MM.1S (cell line): ENCODE measurements around the gene SLC25A26.

ENCODE experiments used
- DNase-seq: peaks from one replicate; pipeline ENCODE4 v3.0.0-alpha.2; 2015
- H2AFZ ChIP-seq: fragments of 300-600 bp; sonication (generic); 2 replicates; pipeline ENCODE4 v1.6.0; 2016; ENCODE audit warnings: antibody characterized with exemption, low read length
- H3F3A ChIP-seq: fragments of 300-600 bp; sonication (generic); 2 replicates; pipeline ENCODE4 v1.6.1; 2016; ENCODE audit warnings: mild to moderate bottlenecking, antibody characterized with exemption, low read length, moderate library complexity, mixed read lengths; ENCODE audit not compliant: insufficient read depth
- H3K27ac ChIP-seq: fragments of 300-600 bp; sonication (generic); 2 replicates; pipeline ENCODE4 v1.5.1; 2016; ENCODE audit warnings: mild to moderate bottlenecking, low read length
- H3K27me3 ChIP-seq: fragments of 300-600 bp; sonication (generic); replicated peaks from 2 replicates; pipeline ENCODE4 v1.6.0; 2016; ENCODE audit warnings: low read length; ENCODE audit not compliant: insufficient read depth
- H3K36me3 ChIP-seq: fragments of 300-600 bp; sonication (generic); replicated peaks from 2 replicates; pipeline ENCODE4 v1.6.1; 2016; ENCODE audit warnings: mild to moderate bottlenecking, low read length, mixed read lengths; ENCODE audit not compliant: insufficient read depth
- H3K4me1 ChIP-seq: fragments of 300-600 bp; sonication (generic); 2 replicates; pipeline ENCODE4 v1.6.1; 2016; ENCODE audit warnings: low read length, mixed read lengths
- H3K4me2 ChIP-seq: fragments of 300-600 bp; sonication (generic); 2 replicates; pipeline ENCODE4 v1.6.0; 2016; ENCODE audit warnings: low read depth, low read length
- H3K4me3 ChIP-seq: fragments of 300-600 bp; sonication (generic); 2 replicates; pipeline ENCODE4 v1.5.1; 2016; ENCODE audit warnings: low read length, mixed read lengths
- H3K79me2 ChIP-seq: fragments of 300-600 bp; sonication (generic); 2 replicates; pipeline ENCODE4 v1.6.1; 2016; ENCODE audit warnings: mixed run types, low read length, mixed read lengths
- H3K9ac ChIP-seq: fragments of 300-600 bp; sonication (generic); 2 replicates; pipeline ENCODE4 v1.6.1; 2016; ENCODE audit warnings: low read length, mixed read lengths
- H3K9me2 ChIP-seq: fragments of 300-600 bp; sonication (generic); replicated peaks from 2 replicates; pipeline ENCODE4 v1.6.1; 2016; ENCODE audit warnings: mild to moderate bottlenecking, low read length, mixed read lengths; ENCODE audit not compliant: insufficient read depth
- H3K9me3 ChIP-seq: fragments of 300-600 bp; sonication (generic); replicated peaks from 2 replicates; pipeline ENCODE4 v1.6.1; 2016; ENCODE audit warnings: mild to moderate bottlenecking, low read length, mixed read lengths; ENCODE audit not compliant: insufficient read depth
- H4K20me1 ChIP-seq: fragments of 300-600 bp; sonication (generic); 2 replicates; pipeline ENCODE4 v1.6.1; 2016; ENCODE audit warnings: mild to moderate bottlenecking, low read length, moderate library complexity, mixed read lengths; ENCODE audit not compliant: insufficient read depth
- CTCF ChIP-seq: fragments of 300-600 bp; sonication (generic); IDR thresholded peaks from 2 replicates; pipeline ENCODE4 v1.5.1; 2016; ENCODE audit warnings: antibody characterized with exemption, low read length, mixed read lengths
- EZH2 ChIP-seq: fragments of 300-600 bp; sonication (generic); optimal IDR thresholded peaks from 2 replicates; pipeline ENCODE3; 2017; ENCODE audit warnings: low read depth, mild to moderate bottlenecking, antibody characterized with exemption, low read length, mixed read lengths
- EZH2phosphoT487 ChIP-seq: fragments of 300-600 bp; sonication (generic); IDR thresholded peaks from 2 replicates; pipeline ENCODE4 v1.6.1; 2018; ENCODE audit warnings: antibody characterized with exemption, low read length

Gene SLC25A26

GRCh38 chr3:66401157-66401550, 180.4 kb downstream of the SLC25A26 start:
- no peak overlapping the region for H2AFZ ChIP-seq
- H3F3A ChIP-seq = no peaks in the 10 kb centered on the region
- no peaks in the 10 kb centered on the region for H3K9me2 ChIP-seq
- H3K9ac ChIP-seq = no peak overlapping the region
- H4K20me1 ChIP-seq = no peaks in the 10 kb centered on the region
- no peak overlapping the region for H3K4me2 ChIP-seq
- no peak for DNase-seq
- H3K79me2 ChIP-seq = 0 out of 2 replicates have a peak, but pooled peaks cover 3% of the 10 kb centered on the region
- no peaks in the 10 kb centered on the region for H3K36me3 ChIP-seq
- H3K4me1 ChIP-seq = no peaks in the 10 kb centered on the region
- TF ChIP-seq CTCF = no peak
- no peak for TF ChIP-seq EZH2phosphoT487
- TF ChIP-seq EZH2 = no peak
- no peak overlapping the region for H3K27ac ChIP-seq
- H3K4me3 ChIP-seq = no peak overlapping the region
- H3K9me3 ChIP-seq = no peaks in the 10 kb centered on the region
- H3K27me3 ChIP-seq = no peaks in the 10 kb centered on the region

- no peak overlapping the region for H3K4me2 ChIP-seq
- H3K79me2 ChIP-seq = 0 out of 2 replicates have a peak, but pooled peaks cover 6% of the 10 kb centered on the region
- H3K36me3 ChIP-seq = no peaks in the 10 kb centered on the region
- no peaks in the 10 kb centered on the region for H4K20me1 ChIP-seq
- no peaks in the 10 kb centered on the region for H3K9me2 ChIP-seq
- no peak overlapping the region for H3K4me3 ChIP-seq
- H2AFZ ChIP-seq = no peak overlapping the region
- H3F3A ChIP-seq = no peaks in the 10 kb centered on the region
- TF ChIP-seq CTCF = no peak
- no peak for TF ChIP-seq EZH2
- no peak for TF ChIP-seq EZH2phosphoT487
- no peak overlapping the region for H3K27ac ChIP-seq
- no peaks in the 10 kb centered on the region for H3K27me3 ChIP-seq
- DNase-seq = no peak
- H3K4me1 ChIP-seq = no peaks in the 10 kb centered on the region
- no peak overlapping the region for H3K9ac ChIP-seq
- H3K9me3 ChIP-seq = no peaks in the 10 kb centered on the region
Observed at GRCh38 chr3:66401675-66402491, 181.1 kb downstream of the SLC25A26 start.

GRCh38 chr3:66402596-66403290, 181.9 kb downstream of the SLC25A26 start:
- H3K27me3 ChIP-seq = no peaks in the 10 kb centered on the region
- TF ChIP-seq EZH2phosphoT487 (no peak), EZH2 (no peak), CTCF (no peak)
- no peaks in the 10 kb centered on the region for H3K9me3 ChIP-seq
- no peaks in the 10 kb centered on the region for H3K4me1 ChIP-seq
- no peak overlapping the region for H3K27ac ChIP-seq
- no peaks in the 10 kb centered on the region for H4K20me1 ChIP-seq
- H3K36me3 ChIP-seq = no peaks in the 10 kb centered on the region
- no peak overlapping the region for H2AFZ ChIP-seq
- H3K9ac ChIP-seq = no peak overlapping the region
- no peaks in the 10 kb centered on the region for H3K9me2 ChIP-seq
- H3K4me3 ChIP-seq = no peak overlapping the region
- no peak overlapping the region for H3K4me2 ChIP-seq
- H3K79me2 ChIP-seq = 0 out of 2 replicates have a peak, but pooled peaks cover 8% of the 10 kb centered on the region
- H3F3A ChIP-seq = no peaks in the 10 kb centered on the region
- no peak for DNase-seq
